Putamen (tissue), 1 donor: ENCODE data around the gene PDZD7.
A peak's percentile ranks its signal among the peaks of the same experiment; 100 is the strongest.

Experiments
- DNase-seq: peaks from one replicate; pipeline ENCODE4 v3.0.0-alpha.2; 2016; ENCODE audit warnings: low spot score

PDZD7 gene

GRCh38 chr10:101018600-101019439, 12.1 kb downstream of the PDZD7 start:
- DNase-seq = peak; percentile 82

- DNase-seq = no peak
Observed at GRCh38 chr10:101018118-101018599, 12.8 kb downstream of the PDZD7 start.

GRCh38 chr10:101016814-101017213, 14.1 kb downstream of the PDZD7 start:
- DNase-seq = no peak

- DNase-seq = no peak
Observed at GRCh38 chr10:101015582-101015973, 15.4 kb downstream of the PDZD7 start.

GRCh38 chr10:101014966-101015581, 15.9 kb downstream of the PDZD7 start:
- DNase-seq = peak; percentile 69

- peak; percentile 78 for DNase-seq
Observed at GRCh38 chr10:101014230-101014884, 16.6 kb downstream of the PDZD7 start.

- no peak for DNase-seq
Observed at GRCh38 chr10:101013365-101013825, 17.5 kb downstream of the PDZD7 start.

GRCh38 chr10:101012525-101013364, 18.2 kb downstream of the PDZD7 start:
- DNase-seq = peak; percentile 97

GRCh38 chr10:101011517-101012423, 19.2 kb downstream of the PDZD7 start:
- DNase-seq = no peak

GRCh38 chr10:101010329-101010728, 20.6 kb downstream of the PDZD7 start:
- no peak for DNase-seq

GRCh38 chr10:101008823-101009423, 22.0 kb downstream of the PDZD7 start:
- DNase-seq = peak; percentile 90

- peak; percentile 71 for DNase-seq
Observed at GRCh38 chr10:101007915-101008822, 22.8 kb downstream of the PDZD7 start.

GRCh38 chr10:101007099-101007711, 23.7 kb downstream of the PDZD7 start:
- DNase-seq = no peak

GRCh38 chr10:101006593-101007098, 24.3 kb downstream of the PDZD7 start:
- DNase-seq = no peak

GRCh38 chr10:101005869-101006567, 24.9 kb downstream of the PDZD7 start:
- no peak for DNase-seq

- no peak for DNase-seq
Observed at GRCh38 chr10:101005361-101005760, 25.6 kb downstream of the PDZD7 start.

- DNase-seq = no peak
Observed at GRCh38 chr10:101003639-101004206, 27.2 kb downstream of the PDZD7 start.
